A549 (cell line): ENCODE measurements around the gene ATP5F1A.

Experiments
- BHLHE40 ChIP-seq: IDR thresholded peaks from 2 replicates; pipeline ENCODE4 v1.6.1; 2012; ENCODE audit warnings: low read depth, low read length, inconsistent platforms
- EP300 ChIP-seq, 2 experiments: fragments of >200 bp; sonication (Bioruptor Twin); formaldehyde crosslinking; IDR thresholded peaks; 2 replicates in 1 of 2; 3 replicates in 1 of 2; pipeline ENCODE4 v1.6.1; 2016 to 2017
- KDM1A ChIP-seq: fragments of 200-600 bp; sonication (generic); IDR thresholded peaks from 2 replicates; pipeline ENCODE4 v1.6.1; 2016; ENCODE audit warnings: low read depth, mild to moderate bottlenecking
- TF ChIP-seq, protein P1 (sequence below): fragments of >200 bp; sonication (Bioruptor Twin); formaldehyde crosslinking; IDR thresholded peaks from 3 replicates; pipeline ENCODE4 v1.5.1; 2016
- TF ChIP-seq, protein P2 (sequence below): IDR thresholded peaks from 2 replicates; pipeline ENCODE4 v1.6.1; 2012

DNA sequence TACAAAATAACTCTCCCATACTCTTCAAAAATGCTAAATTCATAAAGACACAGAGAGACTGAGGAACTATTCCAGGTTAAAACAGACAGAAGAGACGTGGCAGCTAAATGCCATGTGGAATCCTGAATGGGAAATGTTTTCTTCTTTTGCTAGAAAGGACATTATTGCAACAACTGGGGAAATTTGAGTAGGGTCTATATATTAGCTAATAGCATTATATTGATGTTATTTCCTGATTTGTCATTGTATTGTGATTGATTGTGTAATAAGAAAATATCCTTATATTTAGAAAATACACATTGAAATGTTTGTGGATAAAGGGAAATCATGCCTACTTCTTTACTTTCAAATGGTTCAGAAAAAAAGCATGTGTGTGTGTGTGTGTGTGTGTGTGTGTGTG, 49.5 kb downstream of the ATP5F1A start:
- TF ChIP-seq, protein P1, sequence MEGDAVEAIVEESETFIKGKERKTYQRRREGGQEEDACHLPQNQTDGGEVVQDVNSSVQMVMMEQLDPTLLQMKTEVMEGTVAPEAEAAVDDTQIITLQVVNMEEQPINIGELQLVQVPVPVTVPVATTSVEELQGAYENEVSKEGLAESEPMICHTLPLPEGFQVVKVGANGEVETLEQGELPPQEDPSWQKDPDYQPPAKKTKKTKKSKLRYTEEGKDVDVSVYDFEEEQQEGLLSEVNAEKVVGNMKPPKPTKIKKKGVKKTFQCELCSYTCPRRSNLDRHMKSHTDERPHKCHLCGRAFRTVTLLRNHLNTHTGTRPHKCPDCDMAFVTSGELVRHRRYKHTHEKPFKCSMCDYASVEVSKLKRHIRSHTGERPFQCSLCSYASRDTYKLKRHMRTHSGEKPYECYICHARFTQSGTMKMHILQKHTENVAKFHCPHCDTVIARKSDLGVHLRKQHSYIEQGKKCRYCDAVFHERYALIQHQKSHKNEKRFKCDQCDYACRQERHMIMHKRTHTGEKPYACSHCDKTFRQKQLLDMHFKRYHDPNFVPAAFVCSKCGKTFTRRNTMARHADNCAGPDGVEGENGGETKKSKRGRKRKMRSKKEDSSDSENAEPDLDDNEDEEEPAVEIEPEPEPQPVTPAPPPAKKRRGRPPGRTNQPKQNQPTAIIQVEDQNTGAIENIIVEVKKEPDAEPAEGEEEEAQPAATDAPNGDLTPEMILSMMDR, result no peak
- no peak for TF ChIP-seq EP300 (IDR thresholded peaks at IDR 0.05)
- no peak for TF ChIP-seq KDM1A
- no peak for TF ChIP-seq BHLHE40
- TF ChIP-seq, protein P2, sequence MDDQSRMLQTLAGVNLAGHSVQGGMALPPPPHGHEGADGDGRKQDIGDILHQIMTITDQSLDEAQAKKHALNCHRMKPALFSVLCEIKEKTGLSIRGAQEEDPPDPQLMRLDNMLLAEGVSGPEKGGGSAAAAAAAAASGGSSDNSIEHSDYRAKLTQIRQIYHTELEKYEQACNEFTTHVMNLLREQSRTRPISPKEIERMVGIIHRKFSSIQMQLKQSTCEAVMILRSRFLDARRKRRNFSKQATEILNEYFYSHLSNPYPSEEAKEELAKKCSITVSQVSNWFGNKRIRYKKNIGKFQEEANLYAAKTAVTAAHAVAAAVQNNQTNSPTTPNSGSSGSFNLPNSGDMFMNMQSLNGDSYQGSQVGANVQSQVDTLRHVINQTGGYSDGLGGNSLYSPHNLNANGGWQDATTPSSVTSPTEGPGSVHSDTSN, result no peak
